ENCODE results near the gene TMEM233. TPM values are rescaled to one million over a fixed set of nuclear protein-coding genes. Genes with fewer than 3 reads are reported as not detected.
A peak's percentile ranks its signal among the peaks of the same experiment; 100 is the strongest.

TMEM233 gene
- total and polyA plus RNA-seq, 9 of the 15 experiments (the other 6 are each of a cell fraction or from before 2014, with no cell fraction given), result 0.04 to 0.17 (median 0.07) TPM; not detected in 2

GRCh38 chr12:119649202-119649808 is 55.7 kb downstream of the TMEM233 start (continued):
- TF ChIP-seq ZNF561 (CRISPR knock-in tag; conservative IDR thresholded peaks at IDR 0.05), result no peak
- peak; percentile 64; the same call in 1 of the 2 replicates for TF ChIP-seq REST (IDR thresholded peaks at IDR 0.05; ENCODE audit: borderline replicate concordance)
- no peak for TF ChIP-seq REST (CRISPR knock-in tag; IDR thresholded peaks at IDR 0.05; ENCODE audit: low read depth)
- TF ChIP-seq MBD1 (CRISPR knock-in tag; IDR thresholded peaks at IDR 0.05), result no peak
- TF ChIP-seq ZBTB34 (CRISPR knock-in tag; IDR thresholded peaks at IDR 0.05), result no peak
- no peak for TF ChIP-seq PYGO2 (tag; IDR thresholded peaks at IDR 0.05)
- no peak for TF ChIP-seq SIX5 (IDR thresholded peaks at IDR 0.05; ENCODE audit: borderline replicate concordance in 1 of 2, insufficient read depth in 1 of 2, low read depth in 1 of 2, low read length in 2 of 2)
- no peak for TF ChIP-seq ESRRB (CRISPR knock-in tag; IDR thresholded peaks at IDR 0.05; ENCODE audit: borderline replicate concordance)
- TF ChIP-seq GATAD2A (IDR thresholded peaks at IDR 0.05), result no peak
- TF ChIP-seq BDP1 (IDR thresholded peaks at IDR 0.05; ENCODE audit: insufficient read depth, insufficient read length), result no peak
- no peak for TF ChIP-seq SAP30 (IDR thresholded peaks at IDR 0.05; ENCODE audit: borderline replicate concordance, insufficient read depth, low read depth, low read length, poor library complexity, severe bottlenecking)
- no peak for TF ChIP-seq TSC22D4 (tag; IDR thresholded peaks at IDR 0.05)

All from K562 (cell line).